Measurements from ENCODE around the gene NIN.

NIN gene

GRCh38 chr14:50762931-50763300 is 68.0 kb downstream of the NIN start:
- no peak for DNase-seq

- peak in 17 of 56 donors; percentile 11 to 78 (median 40) for DNase-seq
Measured at GRCh38 chr14:50762001-50762930, 68.7 kb downstream of the NIN start.

GRCh38 chr14:50759800-50760543 is 71.0 kb downstream of the NIN start:
- DNase-seq: no peak

- no peak for DNase-seq
Measured at GRCh38 chr14:50758945-50759344, 72.0 kb downstream of the NIN start.

GRCh38 chr14:50758305-50758704 is 72.7 kb downstream of the NIN start:
- no peak for DNase-seq

- DNase-seq: peak in 2 of 56 donors; percentile 7 to 8
Measured at GRCh38 chr14:50757702-50758101, 73.3 kb downstream of the NIN start.

GRCh38 chr14:50756300-50756699 is 74.7 kb downstream of the NIN start:
- DNase-seq: no peak

- no peak for DNase-seq
Measured at GRCh38 chr14:50750323-50750722, 80.6 kb downstream of the NIN start.

- no peak for DNase-seq
Measured at GRCh38 chr14:50745401-50746058, 85.4 kb downstream of the NIN start.

GRCh38 chr14:50744231-50744630 is 86.7 kb downstream of the NIN start:
- DNase-seq: no peak

- no peak for DNase-seq
Measured at GRCh38 chr14:50741567-50741966, 89.4 kb downstream of the NIN start.

- DNase-seq: no peak
Measured at GRCh38 chr14:50740856-50741255, 90.1 kb downstream of the NIN start.

- DNase-seq: no peak
Measured at GRCh38 chr14:50739186-50739585, 91.8 kb downstream of the NIN start.

- DNase-seq: no peak
Measured at GRCh38 chr14:50736932-50737419, 94.0 kb downstream of the NIN start.

- no peak for DNase-seq
Measured at GRCh38 chr14:50734950-50735695, 95.8 kb downstream of the NIN start.

GRCh38 chr14:50733494-50733893 is 97.5 kb downstream of the NIN start:
- no peak for DNase-seq

GRCh38 chr14:50728836-50729235 is 102.1 kb downstream of the NIN start:
- DNase-seq: no peak

- no peak for DNase-seq
Measured at GRCh38 chr14:50726372-50727107, 104.4 kb downstream of the NIN start.

GRCh38 chr14:50725761-50726160 is 105.2 kb downstream of the NIN start:
- no peak for DNase-seq

All from nucleus accumbens (tissue), 56 donors.